Parathyroid adenoma (tissue), 2 donors: ENCODE data around the gene CRYAB.
"Not testable (repeated sequence)": the region's sequence is repeated elsewhere in the genome, so short reads cannot be mapped to it uniquely, and the experiment has no call there.

Source experiments
- H2AFZ ChIP-seq: fragments of 300-600 bp; sonication (generic); one replicate; pipeline ENCODE4 v1.7.0; 2017; ENCODE audit warnings: antibody characterized with exemption, mild to moderate bottlenecking
- H3K27ac ChIP-seq: fragments of 300-600 bp; sonication (generic); one replicate; pipeline ENCODE4 v1.7.0; 2017
- H3K27me3 ChIP-seq: fragments of 300-600 bp; sonication (generic); one replicate; pipeline ENCODE4 v1.7.0; 2017; ENCODE audit warnings: low read length; ENCODE audit not compliant: control insufficient read depth, insufficient read depth
- H3K36me3 ChIP-seq: fragments of 300-600 bp; sonication (generic); one replicate; pipeline ENCODE4 v1.7.0; 2017; ENCODE audit warnings: low read length; ENCODE audit not compliant: control insufficient read depth, insufficient read depth
- H3K4me1 ChIP-seq: fragments of 300-600 bp; sonication (generic); one replicate; pipeline ENCODE4 v1.7.0; 2017; ENCODE audit warnings: control low read depth
- H3K4me2 ChIP-seq: fragments of 300-600 bp; sonication (generic); one replicate; pipeline ENCODE4 v1.7.0; 2017; ENCODE audit warnings: low read length
- H3K4me3 ChIP-seq: fragments of 300-600 bp; sonication (generic); one replicate; pipeline ENCODE4 v1.7.0; 2017; ENCODE audit warnings: low read depth, low read length
- H3K79me2 ChIP-seq: fragments of 300-600 bp; sonication (generic); one replicate; pipeline ENCODE4 v1.7.0; 2017; ENCODE audit warnings: control low read depth
- H3K9ac ChIP-seq: fragments of 300-600 bp; sonication (generic); one replicate; pipeline ENCODE4 v1.7.0; 2017; ENCODE audit warnings: mild to moderate bottlenecking
- H3K9me3 ChIP-seq: fragments of 300-600 bp; sonication (generic); one replicate; pipeline ENCODE4 v1.7.0; 2017; ENCODE audit warnings: low read length; ENCODE audit not compliant: control insufficient read depth
- TF ChIP-seq, protein P1 (sequence below): fragments of 300-600 bp; sonication (generic); IDR thresholded peaks from one replicate; pipeline ENCODE4 v1.7.0; 2017; ENCODE audit warnings: antibody characterized with exemption, mild to moderate bottlenecking
- donor health status: primary hyperparathyroidism.

CRYAB gene

GRCh38 chr11:111935317-111936039, 23.9 kb upstream of the CRYAB start:
- Histone ChIP-seq H3K9ac (no peak overlapping the region), H2AFZ (no peak overlapping the region), H3K79me2 (no peaks in the 10 kb centered on the region), H3K4me2 (no peak overlapping the region), H3K4me3 (no peak overlapping the region), H3K9me3 (no peaks in the 10 kb centered on the region), H3K27me3 (no peaks in the 10 kb centered on the region), H3K36me3 (no peaks in the 10 kb centered on the region), H3K4me1 (peaks cover 2% of the 10 kb centered on the region), H3K27ac (no peak overlapping the region)
- TF ChIP-seq, protein P1, sequence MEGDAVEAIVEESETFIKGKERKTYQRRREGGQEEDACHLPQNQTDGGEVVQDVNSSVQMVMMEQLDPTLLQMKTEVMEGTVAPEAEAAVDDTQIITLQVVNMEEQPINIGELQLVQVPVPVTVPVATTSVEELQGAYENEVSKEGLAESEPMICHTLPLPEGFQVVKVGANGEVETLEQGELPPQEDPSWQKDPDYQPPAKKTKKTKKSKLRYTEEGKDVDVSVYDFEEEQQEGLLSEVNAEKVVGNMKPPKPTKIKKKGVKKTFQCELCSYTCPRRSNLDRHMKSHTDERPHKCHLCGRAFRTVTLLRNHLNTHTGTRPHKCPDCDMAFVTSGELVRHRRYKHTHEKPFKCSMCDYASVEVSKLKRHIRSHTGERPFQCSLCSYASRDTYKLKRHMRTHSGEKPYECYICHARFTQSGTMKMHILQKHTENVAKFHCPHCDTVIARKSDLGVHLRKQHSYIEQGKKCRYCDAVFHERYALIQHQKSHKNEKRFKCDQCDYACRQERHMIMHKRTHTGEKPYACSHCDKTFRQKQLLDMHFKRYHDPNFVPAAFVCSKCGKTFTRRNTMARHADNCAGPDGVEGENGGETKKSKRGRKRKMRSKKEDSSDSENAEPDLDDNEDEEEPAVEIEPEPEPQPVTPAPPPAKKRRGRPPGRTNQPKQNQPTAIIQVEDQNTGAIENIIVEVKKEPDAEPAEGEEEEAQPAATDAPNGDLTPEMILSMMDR = no peak

DNA sequence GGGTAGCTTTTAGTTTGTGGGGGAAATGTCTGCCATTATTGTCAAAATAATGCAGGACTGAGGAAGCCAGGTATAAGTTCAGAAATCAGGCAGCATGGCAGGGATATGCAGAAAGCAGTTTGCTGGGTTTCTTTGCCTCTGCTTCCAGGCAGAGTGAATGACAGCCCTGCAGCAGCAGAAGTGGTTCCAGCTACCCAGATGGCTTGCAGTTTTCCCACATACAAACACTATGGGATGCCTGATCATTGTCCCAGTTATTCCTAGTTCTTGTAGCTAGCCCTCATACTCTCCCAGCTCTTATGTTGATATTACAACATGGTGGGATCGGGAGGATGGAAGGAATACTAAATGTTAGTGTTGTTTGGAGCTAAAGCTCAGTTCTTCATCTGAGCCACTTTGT, 22.7 kb upstream of the CRYAB start:
- H3K4me2 ChIP-seq = no peak overlapping the region
- no peaks in the 10 kb centered on the region for H3K79me2 ChIP-seq
- no peak overlapping the region for H3K27ac ChIP-seq
- peaks cover 2% of the 10 kb centered on the region for H3K4me1 ChIP-seq
- no peaks in the 10 kb centered on the region for H3K27me3 ChIP-seq
- no peaks in the 10 kb centered on the region for H3K36me3 ChIP-seq
- no peak overlapping the region for H2AFZ ChIP-seq
- no peak overlapping the region for H3K9ac ChIP-seq
- TF ChIP-seq, protein P1 = no peak
- H3K4me3 ChIP-seq = no peak overlapping the region
- H3K9me3 ChIP-seq = no peaks in the 10 kb centered on the region

DNA sequence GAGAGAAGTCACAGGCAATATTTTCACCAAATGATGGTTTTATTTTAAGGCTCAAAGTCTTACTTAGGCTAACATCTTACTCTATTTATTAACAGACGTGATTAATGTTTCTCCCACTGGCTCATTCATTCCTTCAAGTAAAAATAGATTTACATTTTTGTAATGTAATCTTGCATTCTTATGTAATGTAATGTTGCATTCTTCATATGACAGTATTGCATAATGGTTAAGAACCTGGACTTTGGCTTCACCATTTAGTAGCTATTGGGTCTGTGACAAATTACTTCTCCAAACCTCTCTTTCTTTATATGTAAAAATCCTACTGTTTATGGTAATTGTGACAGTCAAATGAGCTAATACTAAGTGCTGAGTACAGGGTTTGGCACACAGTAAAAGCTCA, 22.3 kb upstream of the CRYAB start:
- Histone ChIP-seq H2AFZ (no peak overlapping the region), H3K36me3 (no peaks in the 10 kb centered on the region), H3K9me3 (no peaks in the 10 kb centered on the region), H3K4me1 (peaks cover 2% of the 10 kb centered on the region), H3K4me3 (no peak overlapping the region), H3K79me2 (no peaks in the 10 kb centered on the region), H3K27ac (no peak overlapping the region), H3K9ac (no peak overlapping the region), H3K27me3 (no peaks in the 10 kb centered on the region), H3K4me2 (no peak overlapping the region)
- TF ChIP-seq, protein P1 = no peak

GRCh38 chr11:111933176-111933575, 21.6 kb upstream of the CRYAB start:
- H3K27me3 ChIP-seq, H3K9me3 ChIP-seq, H3K4me2 ChIP-seq, H2AFZ ChIP-seq, H3K4me3 ChIP-seq, H3K79me2 ChIP-seq, H3K27ac ChIP-seq, H3K36me3 ChIP-seq, H3K4me1 ChIP-seq, H3K9ac ChIP-seq: not testable (repeated sequence)

DNA sequence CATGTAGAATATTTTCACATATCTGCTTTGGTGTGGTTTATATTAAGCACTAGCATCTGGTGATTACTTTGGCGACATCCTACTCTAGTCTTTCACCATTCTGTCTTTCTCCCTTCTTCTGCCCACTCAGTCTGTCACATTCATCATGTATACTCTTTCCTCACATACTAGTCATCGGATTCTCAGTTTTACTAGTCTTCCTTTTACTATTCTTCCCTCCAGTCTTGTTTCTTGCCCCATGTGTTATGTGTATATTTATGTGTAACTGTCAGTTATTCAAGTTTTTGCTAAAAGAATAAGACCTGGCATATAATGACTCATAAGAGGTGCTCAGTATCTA, 21.0 kb upstream of the CRYAB start:
- no peaks in the 10 kb centered on the region for H3K9me3 ChIP-seq
- no peak overlapping the region for H3K9ac ChIP-seq
- no peak overlapping the region for H3K4me2 ChIP-seq
- H3K79me2 ChIP-seq = no peaks in the 10 kb centered on the region
- H3K36me3 ChIP-seq = no peaks in the 10 kb centered on the region
- no peak overlapping the region for H3K27ac ChIP-seq
- TF ChIP-seq, protein P1 = no peak
- H3K4me3 ChIP-seq = no peak overlapping the region
- H2AFZ ChIP-seq = no peak overlapping the region
- H3K4me1 ChIP-seq = peaks cover under 1% of the 10 kb centered on the region
- no peaks in the 10 kb centered on the region for H3K27me3 ChIP-seq
